MG63 (cell line): ENCODE data around the gene SAT2. TPM values are rescaled to one million over a fixed set of nuclear protein-coding genes. Genes with fewer than 3 reads are reported as not detected.
A peak's percentile ranks its signal among the peaks of the same experiment; 100 is the strongest.
"Not testable (repeated sequence)": the region's sequence is repeated elsewhere in the genome, so short reads cannot be mapped to it uniquely, and the experiment has no call there.

ENCODE experiments used
- DNase-seq: peaks from one replicate; pipeline ENCODE4 v3.0.0-alpha.2; 2020
- H3K27me3 ChIP-seq: fragments of 250-450 bp; sonication (Bioruptor Pico); 2 replicates; pipeline ENCODE4 v1.5.1; 2020; ENCODE audit warnings: mild to moderate bottlenecking, moderate library complexity
- H3K36me3 ChIP-seq: fragments of 250-450 bp; sonication (Bioruptor Pico); 2 replicates; pipeline ENCODE4 v1.5.1; 2020; ENCODE audit warnings: mild to moderate bottlenecking, moderate library complexity
- H3K4me3 ChIP-seq: fragments of 250-450 bp; sonication (Bioruptor Pico); 2 replicates; pipeline ENCODE4 v1.5.1; 2020; ENCODE audit warnings: mild to moderate bottlenecking, moderate library complexity
- H3K9me3 ChIP-seq: fragments of 250-450 bp; sonication (Bioruptor Pico); 2 replicates; pipeline ENCODE4 v1.5.1; 2020; ENCODE audit warnings: mild to moderate bottlenecking, moderate library complexity
- total RNA-seq: library from RNA; depleted of rRNA; stranded (reverse); fragments of >200 nt; shearing (Covaris generic); gene quantifications from 2 replicates; pipeline ENCODE4 v1.2.3, GENCODE V29; 2014; ENCODE audit warnings: low replicate concordance

SAT2 gene
- total RNA-seq, 1 experiment from 2014 or later: 16.0 TPM

GRCh38 chr17:7646457-7646856, 18.8 kb upstream of the SAT2 start:
- H3K9me3 ChIP-seq: no peaks in the 10 kb centered on the region
- no peak overlapping the region for H3K4me3 ChIP-seq
- no peak for DNase-seq
- no peaks in the 10 kb centered on the region for H3K36me3 ChIP-seq
- H3K27me3 ChIP-seq: no peaks in the 10 kb centered on the region

GRCh38 chr17:7644775-7645174, 17.2 kb upstream of the SAT2 start:
- Histone ChIP-seq H3K27me3 (no peaks in the 10 kb centered on the region), H3K4me3 (no peak overlapping the region), H3K36me3 (no peaks in the 10 kb centered on the region), H3K9me3 (no peaks in the 10 kb centered on the region)
- no peak for DNase-seq

GRCh38 chr17:7641635-7642034, 14.0 kb upstream of the SAT2 start:
- not testable (repeated sequence) for H3K27me3 ChIP-seq, H3K36me3 ChIP-seq, H3K4me3 ChIP-seq, DNase-seq, H3K9me3 ChIP-seq

GRCh38 chr17:7640783-7641182, 13.2 kb upstream of the SAT2 start:
- no peak for DNase-seq
- H3K36me3 ChIP-seq: no peaks in the 10 kb centered on the region
- no peaks in the 10 kb centered on the region for H3K27me3 ChIP-seq
- no peak overlapping the region for H3K4me3 ChIP-seq
- no peaks in the 10 kb centered on the region for H3K9me3 ChIP-seq

- Histone ChIP-seq H3K4me3 (no peak overlapping the region), H3K9me3 (no peaks in the 10 kb centered on the region), H3K27me3 (no peaks in the 10 kb centered on the region), H3K36me3 (no peaks in the 10 kb centered on the region)
- no peak for DNase-seq
Measured at GRCh38 chr17:7636163-7636562, 8.5 kb upstream of the SAT2 start.

- H3K36me3 ChIP-seq: no peaks in the 10 kb centered on the region
- no peak overlapping the region for H3K4me3 ChIP-seq
- peak; percentile 23 for DNase-seq
- H3K9me3 ChIP-seq: no peaks in the 10 kb centered on the region
- no peaks in the 10 kb centered on the region for H3K27me3 ChIP-seq
Measured at GRCh38 chr17:7634384-7634783, 6.8 kb upstream of the SAT2 start.

GRCh38 chr17:7633093-7633492, 5.5 kb upstream of the SAT2 start:
- DNase-seq: no peak
- Histone ChIP-seq H3K36me3 (no peaks in the 10 kb centered on the region), H3K9me3 (no peaks in the 10 kb centered on the region), H3K27me3 (no peaks in the 10 kb centered on the region), H3K4me3 (no peak overlapping the region)

GRCh38 chr17:7632492-7632894, 4.9 kb upstream of the SAT2 start:
- no peaks in the 10 kb centered on the region for H3K36me3 ChIP-seq
- no peaks in the 10 kb centered on the region for H3K27me3 ChIP-seq
- DNase-seq: no peak
- no peak overlapping the region for H3K4me3 ChIP-seq
- no peaks in the 10 kb centered on the region for H3K9me3 ChIP-seq

- Histone ChIP-seq H3K9me3 (no peaks in the 10 kb centered on the region), H3K27me3 (no peaks in the 10 kb centered on the region), H3K36me3 (no peaks in the 10 kb centered on the region), H3K4me3 (no peak overlapping the region)
- no peak for DNase-seq
Measured at GRCh38 chr17:7631398-7632380, 4.1 kb upstream of the SAT2 start.

GRCh38 chr17:7629939-7630571, 2.4 kb upstream of the SAT2 start, which contains the start of gene SHBG:
Gene SHBG (plus strand): TSS chr17:7630135. CDS start chr17:7630173, 38 bp downstream.
- no peaks in the 10 kb centered on the region; the same call in 1 of the 2 replicates for H3K36me3 ChIP-seq
- H3K27me3 ChIP-seq: no peaks in the 10 kb centered on the region
- H3K9me3 ChIP-seq: no peaks in the 10 kb centered on the region
- H3K4me3 ChIP-seq: no peak within 1 kb of the TSS
- DNase-seq: no peak

GRCh38 chr17:7626956-7627249, 718 bp downstream of the SAT2 start:
- DNase-seq: no peak
- Histone ChIP-seq H3K9me3 (no peaks in the 10 kb centered on the region), H3K36me3 (no peaks in the 10 kb centered on the region; the same call in 1 of the 2 replicates), H3K4me3 (peak overlapping the region; percentile 69), H3K27me3 (no peaks in the 10 kb centered on the region)

- DNase-seq: no peak
- H3K36me3 ChIP-seq: no peaks in the 10 kb centered on the region; the same call in 1 of the 2 replicates
- no peaks in the 10 kb centered on the region for H3K27me3 ChIP-seq
- H3K9me3 ChIP-seq: no peaks in the 10 kb centered on the region
- H3K4me3 ChIP-seq: no peak overlapping the region
Measured at GRCh38 chr17:7626307-7626706, 1.3 kb downstream of the SAT2 start.

GRCh38 chr17:7625749-7626148, 1.9 kb downstream of the SAT2 start:
- DNase-seq, H3K9me3 ChIP-seq, H3K27me3 ChIP-seq, H3K4me3 ChIP-seq, H3K36me3 ChIP-seq: not testable (repeated sequence)

- Histone ChIP-seq H3K27me3 (no peaks in the 10 kb centered on the region), H3K36me3 (no peaks in the 10 kb centered on the region; the same call in 1 of the 2 replicates), H3K9me3 (no peaks in the 10 kb centered on the region), H3K4me3 (no peak overlapping the region)
- DNase-seq: no peak
Measured at GRCh38 chr17:7623661-7624060, 4.0 kb downstream of the SAT2 start.

GRCh38 chr17:7620835-7621234, 6.8 kb downstream of the SAT2 start:
- H3K9me3 ChIP-seq: no peaks in the 10 kb centered on the region
- no peak overlapping the region for H3K4me3 ChIP-seq
- H3K27me3 ChIP-seq: no peaks in the 10 kb centered on the region
- H3K36me3 ChIP-seq: no peaks in the 10 kb centered on the region
- no peak for DNase-seq

- no peak overlapping the region for H3K4me3 ChIP-seq
- no peak for DNase-seq
Measured at GRCh38 chr17:7618608-7619007, 9.0 kb downstream of the SAT2 start.

GRCh38 chr17:7615265-7615747, 12.3 kb downstream of the SAT2 start:
- H3K4me3 ChIP-seq: peak overlapping the region; percentile 69
- no peaks in the 10 kb centered on the region for H3K27me3 ChIP-seq
- DNase-seq: no peak
- H3K9me3 ChIP-seq: no peaks in the 10 kb centered on the region
- 0 out of 2 replicates have a peak, but pooled peaks cover 7% of the 10 kb centered on the region for H3K36me3 ChIP-seq

More at GRCh38 chr17:7618608-7619007, 9.0 kb downstream of the SAT2 start:
- Histone ChIP-seq H3K36me3 (no peaks in the 10 kb centered on the region), H3K27me3 (no peaks in the 10 kb centered on the region), H3K9me3 (no peaks in the 10 kb centered on the region)
